OCI-LY7 (cell line): ENCODE data around the gene DLGAP1. TPM values are rescaled to one million over a fixed set of nuclear protein-coding genes. Genes with fewer than 3 reads are reported as not detected.

Experiments used
- BruUV-seq: library from RNA; stranded (reverse); fragments of 400-500 nt; replicated peaks from 2 replicates; lab custom pipeline; 2021; lab: Mats Ljungman, UMichigan
- CTCF ChIA-PET: fragments of 300-600 bp; sonication (Branson Sonifier 250); formaldehyde crosslinking; loops from one replicate; lab custom pipeline; 2022; ENCODE audit warnings: antibody characterized with exemption; ENCODE audit not compliant: unreplicated experiment; lab: Charles Lee
- POLR2A ChIA-PET: fragments of 300-600 bp; sonication (Branson Sonifier 250); formaldehyde crosslinking; loops from one replicate; lab custom pipeline; 2022; ENCODE audit warnings: antibody characterized with exemption; lab: Charles Lee
- DNase-seq: peaks from one replicate; pipeline ENCODE4 v3.0.0-alpha.2; 2015; ENCODE audit warnings: low spot score
- H2AFZ ChIP-seq: fragments of 200-600 bp; sonication (generic), shearing (Covaris generic); 2 replicates; pipeline ENCODE4 v1.6.1; 2014; ENCODE audit warnings: mild to moderate bottlenecking, antibody characterized with exemption, low read length, moderate library complexity
- H3K27ac ChIP-seq: fragments of 200-600 bp; sonication (generic); 2 replicates; pipeline ENCODE4 v1.5.1; 2014; ENCODE audit warnings: mixed run types, low read depth, mild to moderate bottlenecking, moderate library complexity, low read length, inconsistent platforms; ENCODE audit not compliant: poor library complexity, severe bottlenecking
- H3K36me3 ChIP-seq: fragments of 200-600 bp; sonication (generic); 2 replicates; pipeline ENCODE4 v1.6.1; 2014; ENCODE audit warnings: mild to moderate bottlenecking, antibody characterized with exemption, low read length, moderate library complexity, mixed read lengths; ENCODE audit not compliant: insufficient read depth
- H3K4me1 ChIP-seq: fragments of 200-600 bp; sonication (generic); 2 replicates; pipeline ENCODE4 v1.5.1; 2014; ENCODE audit warnings: mild to moderate bottlenecking, low read length; ENCODE audit not compliant: insufficient read depth, poor library complexity, severe bottlenecking
- H3K4me2 ChIP-seq: fragments of 200-600 bp; sonication (generic); 2 replicates; pipeline ENCODE4 v1.6.1; 2014; ENCODE audit warnings: mild to moderate bottlenecking, low read length
- H3K4me3 ChIP-seq: fragments of 200-600 bp; sonication (generic); 2 replicates; pipeline ENCODE4 v1.5.1; 2014; ENCODE audit warnings: mild to moderate bottlenecking, low read depth, low read length; ENCODE audit not compliant: poor library complexity, severe bottlenecking
- H3K79me2 ChIP-seq: fragments of 200-600 bp; sonication (generic); 2 replicates; pipeline ENCODE4 v1.6.1; 2016; ENCODE audit warnings: low read depth, mild to moderate bottlenecking, low read length, moderate library complexity, mixed read lengths; ENCODE audit not compliant: insufficient read depth
- H3K9me2 ChIP-seq: fragments of 200-600 bp; sonication (generic); 2 replicates; pipeline ENCODE4 v1.6.1; 2016; ENCODE audit warnings: mild to moderate bottlenecking, low read length, mixed read lengths; ENCODE audit not compliant: insufficient read depth
- H3K9me3 ChIP-seq: fragments of 200-600 bp; sonication (generic); 2 replicates; pipeline ENCODE4 v1.6.1; 2014; ENCODE audit warnings: mild to moderate bottlenecking, mixed run types, low read length, mixed read lengths
- H4K20me1 ChIP-seq: fragments of 200-600 bp; sonication (generic); 2 replicates; pipeline ENCODE4 v1.6.1; 2014; ENCODE audit warnings: mild to moderate bottlenecking, antibody characterized with exemption, low read length, moderate library complexity, mixed read lengths; ENCODE audit not compliant: insufficient read depth
- EZH2phosphoT487 ChIP-seq: fragments of 200-600 bp; sonication (generic); IDR thresholded peaks from 2 replicates; pipeline ENCODE4 v1.6.1; 2018; ENCODE audit warnings: low read depth, borderline replicate concordance, mild to moderate bottlenecking, mixed run types, antibody characterized with exemption, low read length, moderate library complexity, mixed read lengths
- intact Hi-C: fragments of 100-400 bp; cut with micrococcal nuclease; formaldehyde crosslinking; loops from one replicate; pipeline ENCODE4 v1.10.0; 2022; ENCODE audit not compliant: unreplicated experiment
- total RNA-seq, 2 experiments: library from RNA; depleted of rRNA in 1 of 2; stranded (reverse); fragments of >200 nt in 1 of 2; shearing (Covaris generic) in 1 of 2; gene quantifications; 2 replicates each; pipeline ENCODE4 v1.2.3, GENCODE V29; 2014 to 2022
- TF ChIP-seq, protein P1 (sequence below): fragments of 200-600 bp; sonication (generic); conservative IDR thresholded peaks from 2 replicates; pipeline ENCODE4 v1.5.1; 2014; ENCODE audit warnings: mild to moderate bottlenecking, antibody characterized with exemption, low read length, moderate library complexity, mixed read lengths

Gene DLGAP1
- total RNA-seq, 2 experiments from 2014 or later, result 0.22 TPM; not detected in 1

- no TSS peak for BruUV-seq
- H3K27ac ChIP-seq, result no peak overlapping the region
- H3K4me1 ChIP-seq, result no peaks in the 10 kb centered on the region
- H3K36me3 ChIP-seq, result no peaks in the 10 kb centered on the region
- no peaks in the 10 kb centered on the region for H3K9me2 ChIP-seq
- CTCF ChIA-PET, result no interaction called here
- no peaks in the 10 kb centered on the region for H3K79me2 ChIP-seq
- 0 out of 2 replicates have a peak, but pooled peaks cover 5% of the 10 kb centered on the region for H3K9me3 ChIP-seq
- H3K4me2 ChIP-seq, result no peak overlapping the region
- H3K4me3 ChIP-seq, result no peak overlapping the region
- H4K20me1 ChIP-seq, result no peaks in the 10 kb centered on the region
- DNase-seq, result no peak
- intact Hi-C loops, result no loop called here
- no peak for TF ChIP-seq EZH2phosphoT487
- TF ChIP-seq, protein P1, sequence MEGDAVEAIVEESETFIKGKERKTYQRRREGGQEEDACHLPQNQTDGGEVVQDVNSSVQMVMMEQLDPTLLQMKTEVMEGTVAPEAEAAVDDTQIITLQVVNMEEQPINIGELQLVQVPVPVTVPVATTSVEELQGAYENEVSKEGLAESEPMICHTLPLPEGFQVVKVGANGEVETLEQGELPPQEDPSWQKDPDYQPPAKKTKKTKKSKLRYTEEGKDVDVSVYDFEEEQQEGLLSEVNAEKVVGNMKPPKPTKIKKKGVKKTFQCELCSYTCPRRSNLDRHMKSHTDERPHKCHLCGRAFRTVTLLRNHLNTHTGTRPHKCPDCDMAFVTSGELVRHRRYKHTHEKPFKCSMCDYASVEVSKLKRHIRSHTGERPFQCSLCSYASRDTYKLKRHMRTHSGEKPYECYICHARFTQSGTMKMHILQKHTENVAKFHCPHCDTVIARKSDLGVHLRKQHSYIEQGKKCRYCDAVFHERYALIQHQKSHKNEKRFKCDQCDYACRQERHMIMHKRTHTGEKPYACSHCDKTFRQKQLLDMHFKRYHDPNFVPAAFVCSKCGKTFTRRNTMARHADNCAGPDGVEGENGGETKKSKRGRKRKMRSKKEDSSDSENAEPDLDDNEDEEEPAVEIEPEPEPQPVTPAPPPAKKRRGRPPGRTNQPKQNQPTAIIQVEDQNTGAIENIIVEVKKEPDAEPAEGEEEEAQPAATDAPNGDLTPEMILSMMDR, result no peak
- H2AFZ ChIP-seq, result no peak overlapping the region
- POLR2A ChIA-PET, result interaction anchor here (0.7 to 1.4 kb wide), 2 partner anchors 9 to 349 kb away, joined by 3 to 4 read pairs; no protein-coding TSS in a partner anchor
Measured at GRCh38 chr18:3675446-3675845, 779.7 kb downstream of the DLGAP1 start.

DNA sequence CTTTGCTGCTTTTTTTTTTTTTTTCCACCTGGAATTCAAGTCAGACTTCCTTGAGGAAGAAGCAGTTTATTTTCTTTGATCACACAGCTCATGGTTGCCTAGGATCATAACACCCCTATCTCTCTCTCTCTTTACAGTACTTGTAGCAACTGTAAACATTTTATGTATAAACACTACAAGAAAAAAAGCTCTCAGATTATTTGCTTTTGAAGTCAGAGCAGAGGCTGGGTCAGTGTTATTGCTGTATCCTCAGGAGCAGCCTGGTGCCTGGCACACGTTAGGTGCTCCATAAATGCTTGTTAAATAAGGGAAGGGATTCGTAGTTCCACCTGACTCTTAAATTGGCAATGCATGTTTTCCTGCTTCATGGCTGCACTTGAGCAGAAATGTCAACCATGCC lies 783.9 kb downstream of the DLGAP1 start:
- no peak for TF ChIP-seq EZH2phosphoT487
- TF ChIP-seq, protein P1, result no peak
- Histone ChIP-seq H3K9me2 (no peaks in the 10 kb centered on the region), H3K27ac (no peak overlapping the region), H3K4me3 (no peak overlapping the region), H3K9me3 (0 out of 2 replicates have a peak, but pooled peaks cover 2% of the 10 kb centered on the region), H3K4me1 (peaks cover 18% of the 10 kb centered on the region), H4K20me1 (no peaks in the 10 kb centered on the region), H3K79me2 (no peaks in the 10 kb centered on the region), H2AFZ (peak overlapping the region; percentile 26; the same call in 1 of the 2 replicates), H3K4me2 (no peak overlapping the region), H3K36me3 (no peaks in the 10 kb centered on the region)
- BruUV-seq, result no TSS peak
- DNase-seq, result no peak
- ChIA-PET POLR2A (interaction anchor here (0.6 to 1.0 kb wide), 2 partner anchors 52 to 68 kb away, joined by 3 to 4 read pairs; no protein-coding TSS in a partner anchor), CTCF (interaction anchor here (0.6 kb wide), 1 partner anchor 376 kb away, joined by 3 read pairs; no protein-coding TSS in a partner anchor)
- intact Hi-C loops, result no loop called here

GRCh38 chr18:3669376-3669775 lies 785.7 kb downstream of the DLGAP1 start:
- DNase-seq, result no peak
- no peaks in the 10 kb centered on the region for H3K9me3 ChIP-seq
- no peaks in the 10 kb centered on the region for H4K20me1 ChIP-seq
- H2AFZ ChIP-seq, result no peak overlapping the region
- H3K27ac ChIP-seq, result no peak overlapping the region
- ChIA-PET POLR2A (no interaction called here), CTCF (no interaction called here)
- no peaks in the 10 kb centered on the region for H3K9me2 ChIP-seq
- H3K36me3 ChIP-seq, result no peaks in the 10 kb centered on the region
- no peaks in the 10 kb centered on the region for H3K79me2 ChIP-seq
- peaks cover 35% of the 10 kb centered on the region for H3K4me1 ChIP-seq
- BruUV-seq, result no TSS peak
- H3K4me3 ChIP-seq, result no peak overlapping the region
- intact Hi-C loops, result loop anchor here (5.0 to 10.0 kb wide), 2 partner anchors 267 to 735 kb away; no protein-coding TSS in a partner anchor
- H3K4me2 ChIP-seq, result no peak overlapping the region
- TF ChIP-seq, protein P1, result no peak
- TF ChIP-seq EZH2phosphoT487, result no peak
